GM19395 (cell line): ENCODE data around the gene PGM5.
A peak's percentile ranks its signal among the peaks of the same experiment; 100 is the strongest.

Source experiments
- ATAC-seq: cut with Tn5 transposase; IDR thresholded peaks from one replicate; pipeline ENCODE4 v1.9.1; 2021; ENCODE audit warnings: mild to moderate bottlenecking, moderate library complexity; ENCODE audit not compliant: unreplicated experiment

PGM5 gene

DNA sequence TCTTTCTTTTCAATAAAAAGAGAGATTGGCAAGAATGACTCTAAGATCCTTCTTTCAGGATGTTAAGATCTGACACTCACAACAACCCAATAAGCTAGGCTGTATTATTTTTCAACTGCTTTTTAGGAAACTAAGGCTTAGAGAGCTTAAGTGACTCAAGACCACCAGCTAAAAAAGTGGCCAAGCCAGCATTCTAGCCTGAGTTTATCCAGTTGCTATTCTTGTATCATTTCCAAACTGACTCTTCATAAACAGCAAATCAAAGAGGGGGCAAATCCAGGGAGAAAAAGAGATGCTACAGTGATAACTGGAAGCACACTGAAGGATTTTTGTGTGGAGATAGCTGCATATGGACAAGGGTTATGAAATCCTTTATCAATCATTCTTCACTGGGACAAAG, 137.1 kb downstream of the PGM5 start:
- ATAC-seq, result no peak

DNA sequence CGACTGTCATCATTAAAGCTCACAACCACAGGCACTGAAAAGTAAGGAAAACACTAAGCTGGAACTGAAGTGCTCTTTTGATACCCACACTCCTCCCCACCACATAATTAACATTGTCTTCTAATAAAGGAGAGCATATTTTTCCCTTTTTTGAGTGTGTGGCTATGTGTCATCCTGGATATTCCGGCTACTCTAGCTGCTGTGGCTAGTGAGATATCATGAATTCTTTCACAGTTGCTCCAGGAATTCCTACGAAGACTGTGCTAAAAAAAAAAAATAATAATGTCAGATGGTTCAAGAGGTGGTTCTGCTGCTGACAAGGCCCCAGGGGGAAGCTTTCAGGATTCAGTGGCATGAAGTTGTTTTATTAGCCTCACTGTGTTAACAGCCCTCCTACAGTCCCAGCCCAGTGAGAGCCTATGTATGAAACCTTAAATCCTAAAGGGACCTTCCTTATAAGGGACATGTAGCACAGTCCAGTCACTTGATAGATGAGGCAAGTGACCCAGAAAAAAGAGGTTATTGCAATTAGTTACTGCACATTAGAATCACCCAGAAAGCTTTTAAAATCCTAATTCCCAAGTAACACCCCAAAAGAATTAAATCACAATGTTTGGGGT, 137.7 kb downstream of the PGM5 start:
- ATAC-seq, result no peak

GRCh38 chr9:68495247-68495646, 138.8 kb downstream of the PGM5 start:
- no peak for ATAC-seq

GRCh38 chr9:68496356-68496755, 139.9 kb downstream of the PGM5 start:
- no peak for ATAC-seq

DNA sequence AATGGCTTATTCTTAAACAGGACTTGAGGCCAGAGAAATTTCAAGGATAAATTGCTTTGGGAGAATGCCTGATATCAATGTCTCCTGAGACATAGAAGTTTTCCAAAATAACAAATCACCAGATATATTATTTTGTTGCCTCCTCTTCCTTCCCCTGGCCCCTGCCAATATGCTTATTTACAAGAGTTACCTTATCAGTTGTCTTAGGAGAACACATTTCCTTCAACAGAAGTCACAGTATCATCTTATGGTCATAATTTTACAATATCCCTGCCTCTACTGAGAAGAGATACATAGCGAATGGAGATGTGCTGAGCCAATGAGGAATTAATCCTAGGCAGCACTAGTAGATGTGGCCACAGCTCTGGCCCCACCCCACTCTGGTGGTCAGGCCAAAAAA, 141.2 kb downstream of the PGM5 start:
- ATAC-seq, result no peak

- ATAC-seq, result no peak
These were observed 142.4 kb downstream of the PGM5 start for GRCh38 chr9:68498816-68499215.

DNA sequence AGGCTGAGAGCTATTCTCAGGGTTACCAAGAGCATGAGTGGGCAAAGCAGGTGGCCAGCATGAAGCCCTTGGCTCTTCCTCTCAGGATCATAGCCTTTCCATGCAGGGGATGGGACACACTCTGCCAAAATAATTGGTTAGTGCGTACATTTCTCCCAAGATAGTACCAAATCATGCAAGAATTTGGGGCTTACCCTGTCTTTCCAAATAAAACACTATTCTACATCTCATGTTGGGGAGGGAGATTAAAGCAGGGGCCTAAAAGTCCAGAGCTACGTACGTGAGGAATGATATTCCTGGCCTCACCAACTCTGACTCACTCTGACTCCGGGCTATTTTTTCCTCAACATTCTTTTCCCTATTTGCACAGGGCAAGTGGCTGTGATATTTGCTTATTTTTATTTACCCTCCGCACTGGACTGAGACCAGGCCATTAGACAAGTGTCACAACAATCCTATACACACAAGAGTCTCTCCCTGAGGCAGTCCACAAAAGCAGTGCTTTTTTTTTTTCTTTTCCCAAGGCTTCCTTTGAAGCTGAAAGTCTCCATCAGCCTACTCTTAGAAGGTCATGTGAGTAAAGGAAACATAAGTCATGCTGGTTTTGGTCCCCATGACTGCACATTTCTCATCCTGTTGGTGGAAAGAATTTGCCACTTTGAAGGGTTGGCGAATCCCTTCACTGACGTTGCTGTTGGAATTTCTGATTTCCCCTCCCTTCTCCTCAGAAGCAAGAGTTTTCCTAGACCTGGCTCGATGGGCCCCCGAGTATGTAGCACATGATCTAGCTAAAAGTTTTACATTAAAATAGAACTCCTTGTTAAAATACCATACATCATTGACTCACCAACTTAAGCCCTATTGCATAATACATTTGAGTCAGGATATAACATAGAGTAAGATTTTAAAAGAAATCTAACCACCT, 144.3 kb downstream of the PGM5 start:
- no peak for ATAC-seq

DNA sequence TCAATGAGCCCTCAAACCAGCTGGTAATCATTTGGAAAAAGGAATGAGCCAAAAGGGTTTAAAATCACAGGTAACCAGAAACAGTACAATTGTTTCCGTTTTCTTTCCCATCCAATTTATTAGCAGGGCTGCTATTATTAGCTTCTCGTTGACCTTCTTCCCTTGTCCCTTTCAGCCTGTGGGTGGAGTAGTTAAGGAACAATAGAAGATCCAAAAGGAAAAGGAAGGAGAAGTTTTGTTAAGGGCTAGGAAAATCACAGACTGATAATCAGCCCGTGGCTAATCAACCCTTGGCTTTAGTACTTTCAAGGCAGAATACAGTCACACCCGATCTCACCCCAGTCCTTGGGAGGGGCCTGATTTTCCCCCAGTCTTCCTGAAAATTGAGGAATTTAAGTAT, 145.9 kb downstream of the PGM5 start:
- ATAC-seq, result no peak

GRCh38 chr9:68505681-68506409, 149.4 kb downstream of the PGM5 start:
- peak; percentile 84 for ATAC-seq

DNA sequence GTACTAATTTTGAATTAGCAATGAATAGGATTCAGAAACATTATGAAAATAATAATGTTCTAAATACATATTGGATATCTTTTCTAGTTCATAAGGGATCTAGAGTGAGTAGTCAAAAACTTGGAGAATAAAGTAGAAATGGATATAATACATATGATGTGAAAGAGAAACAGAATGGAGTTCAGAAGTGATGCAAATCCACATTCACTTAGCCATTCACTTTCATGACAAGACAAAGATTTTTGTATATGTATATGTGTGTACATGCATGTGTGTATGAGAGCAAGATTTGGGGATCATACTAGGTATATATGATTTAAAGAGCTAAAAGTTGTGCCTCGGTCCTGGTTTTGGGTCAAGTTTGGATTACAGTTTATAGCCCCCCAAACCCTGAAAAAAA, 150.1 kb downstream of the PGM5 start:
- no peak for ATAC-seq

GRCh38 chr9:68507130-68507805, 150.9 kb downstream of the PGM5 start:
- no peak for ATAC-seq

GRCh38 chr9:68507806-68508145, 151.4 kb downstream of the PGM5 start:
- no peak for ATAC-seq

GRCh38 chr9:68508547-68508946, 152.1 kb downstream of the PGM5 start:
- no peak for ATAC-seq

- no peak for ATAC-seq
These were observed 153.3 kb downstream of the PGM5 start for GRCh38 chr9:68509689-68510088.

DNA sequence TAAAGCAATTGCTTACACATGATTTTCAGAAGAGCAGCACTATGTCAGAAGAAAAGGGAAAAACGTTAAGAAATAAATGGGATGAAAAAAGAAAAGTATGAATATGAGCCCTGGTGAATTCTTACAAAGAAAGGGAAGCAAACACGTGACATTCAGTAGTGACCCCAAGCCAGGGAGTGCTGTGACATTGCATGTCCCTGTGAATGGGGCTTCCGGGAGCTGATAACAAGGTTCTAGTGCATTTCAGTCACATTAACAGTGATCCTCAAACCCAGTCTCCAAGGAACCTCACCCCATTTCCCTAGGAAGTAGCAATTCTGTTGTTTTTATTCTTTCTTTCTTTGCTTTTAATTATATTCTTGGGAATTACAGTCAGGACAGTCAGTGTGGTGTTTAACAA, 157.0 kb downstream of the PGM5 start:
- no peak for ATAC-seq

DNA sequence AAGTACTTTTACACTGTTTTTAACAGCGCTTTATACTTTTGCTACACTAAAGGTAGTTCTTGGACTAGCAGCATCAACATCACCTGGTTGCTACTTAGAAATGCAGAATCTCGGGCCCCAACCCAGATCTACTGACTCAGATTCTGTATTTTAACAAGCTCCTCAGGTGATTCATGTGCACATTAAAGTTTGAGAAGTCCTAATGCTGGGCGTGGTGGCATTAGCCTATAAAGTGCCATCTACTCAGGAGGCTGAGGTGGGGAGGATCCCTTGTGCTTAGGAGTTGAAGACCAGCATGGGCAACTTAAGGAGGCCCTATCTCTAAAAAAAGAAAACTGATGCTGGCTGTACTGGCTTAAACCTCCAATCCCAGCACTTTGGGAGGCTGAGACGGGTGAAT, 157.6 kb downstream of the PGM5 start:
- no peak for ATAC-seq

DNA sequence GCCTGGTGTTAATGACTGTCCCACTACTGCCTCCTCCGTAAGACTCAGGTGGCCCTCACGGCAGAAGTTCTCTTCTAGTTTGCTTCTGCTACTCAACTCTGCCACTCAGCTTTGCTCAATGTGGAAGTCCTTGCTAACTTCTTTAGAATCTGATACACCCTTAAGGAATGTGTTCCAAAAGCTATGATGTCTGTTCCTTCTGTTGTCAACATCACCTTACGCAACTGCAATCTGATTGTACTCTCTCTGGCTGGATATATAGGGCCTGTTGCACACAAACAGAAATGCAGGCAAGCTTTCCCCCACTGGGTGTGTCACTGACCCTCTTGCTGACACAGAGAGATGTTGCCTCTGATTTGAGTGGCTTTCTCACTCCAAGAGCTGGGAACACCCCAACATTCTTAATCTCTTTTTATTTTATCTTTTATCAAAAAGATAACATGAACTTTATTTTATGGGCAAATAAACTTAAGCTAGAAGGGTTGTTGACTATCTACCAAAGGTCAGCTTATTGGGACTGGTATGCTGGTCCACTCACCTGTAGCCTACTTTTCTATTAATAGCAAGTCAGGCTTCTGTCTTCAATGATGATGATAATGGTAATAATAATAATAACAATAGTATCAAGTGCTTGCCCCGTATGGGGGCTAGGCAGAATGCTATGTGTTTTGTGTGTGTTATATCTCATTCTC, 159.1 kb downstream of the PGM5 start:
- no peak for ATAC-seq

GRCh38 chr9:68522131-68522530, 165.7 kb downstream of the PGM5 start:
- ATAC-seq, result no peak

DNA sequence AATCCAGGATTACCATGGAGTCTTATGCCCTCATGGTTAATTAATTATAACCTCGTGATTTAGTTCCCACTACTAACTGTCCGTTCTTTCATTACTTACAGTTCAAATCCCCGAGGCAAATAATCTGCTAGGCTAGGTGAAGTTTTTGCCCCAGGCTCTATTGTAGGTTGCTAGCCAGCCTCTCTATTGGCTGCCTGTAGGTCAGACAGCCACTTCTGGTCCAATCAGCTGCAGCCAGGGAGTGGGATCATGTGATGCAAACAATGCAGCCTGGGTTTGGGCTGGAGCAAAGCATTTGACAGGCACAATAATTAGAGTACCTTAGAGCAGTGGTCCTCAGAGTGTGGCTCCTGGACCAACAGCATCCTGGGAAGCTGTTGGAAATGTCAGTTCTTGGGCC, 166.5 kb downstream of the PGM5 start:
- no peak for ATAC-seq

DNA sequence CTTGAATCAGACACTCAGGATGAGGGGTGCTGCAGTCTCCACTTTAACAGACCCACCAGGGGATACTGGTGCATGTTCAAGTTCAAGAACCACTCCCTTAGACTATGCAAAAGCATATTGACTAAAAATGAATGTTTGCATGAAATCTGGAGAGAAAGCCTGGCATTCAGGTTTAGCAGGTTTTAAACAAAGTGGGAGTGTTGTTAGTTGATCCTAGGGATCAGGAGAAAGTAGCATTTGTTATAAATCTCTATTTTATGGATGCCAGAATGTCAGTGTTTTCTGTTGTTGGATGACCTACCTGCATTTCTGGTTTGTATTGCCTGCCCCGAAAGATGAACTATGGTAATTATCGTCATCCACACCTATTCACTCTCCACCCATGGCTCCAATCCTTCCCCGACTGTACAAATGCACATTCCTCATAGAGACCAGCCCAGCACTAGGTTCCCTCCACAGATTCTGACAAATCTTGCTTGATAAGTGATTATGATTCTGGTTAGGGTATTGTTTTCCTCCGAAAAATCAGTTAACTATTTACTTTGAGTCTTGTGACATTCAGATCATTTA, 167.0 kb downstream of the PGM5 start:
- no peak for ATAC-seq
